Endodermal cell (in vitro differentiated cells): ENCODE data around the gene CDC42BPB. TPM values are rescaled to one million over a fixed set of nuclear protein-coding genes. Genes with fewer than 3 reads are reported as not detected.
A peak's percentile ranks its signal among the peaks of the same experiment; 100 is the strongest.

Source experiments
- DNase-seq: peaks from one replicate; pipeline ENCODE4 v3.0.0-alpha.2; 2017
- H3K27ac ChIP-seq: 2 replicates; pipeline ENCODE4 v1.5.1; 2013; ENCODE audit warnings: mild to moderate bottlenecking, low read depth, low read length, moderate library complexity
- H3K27me3 ChIP-seq: 2 replicates; pipeline ENCODE4 v1.6.1; 2013; ENCODE audit warnings: mild to moderate bottlenecking, low read length, moderate library complexity; ENCODE audit not compliant: insufficient read depth, control insufficient read depth, poor library complexity, severe bottlenecking
- H3K36me3 ChIP-seq: 2 replicates; pipeline ENCODE4 v1.7.0; 2013; ENCODE audit warnings: mild to moderate bottlenecking, low read length, moderate library complexity; ENCODE audit not compliant: control insufficient read depth, insufficient read depth
- H3K4me1 ChIP-seq: one replicate; pipeline ENCODE4 v1.7.0; 2013; ENCODE audit warnings: low read length; ENCODE audit not compliant: control insufficient read depth, insufficient read depth
- H3K4me3 ChIP-seq: 2 replicates; pipeline ENCODE4 v1.5.1; 2013; ENCODE audit warnings: mild to moderate bottlenecking, low read length, moderate library complexity
- H3K9ac ChIP-seq: 2 replicates; pipeline ENCODE4 v1.6.1; 2013; ENCODE audit warnings: mild to moderate bottlenecking, low read length, moderate library complexity; ENCODE audit not compliant: poor library complexity, severe bottlenecking; ENCODE audit errors: extremely low read depth
- H3K9me3 ChIP-seq: 2 replicates; pipeline ENCODE4 v1.6.1; 2013; ENCODE audit warnings: mild to moderate bottlenecking, low read length, moderate library complexity; ENCODE audit not compliant: control insufficient read depth
- H3K27ac Mint-ChIP-seq: 2 replicates; pipeline ENCODE4 v1.8.0; 2020; ENCODE audit warnings: mixed read lengths
- H3K27me3 Mint-ChIP-seq: 2 replicates; pipeline ENCODE4 v1.8.0; 2021; ENCODE audit warnings: mild to moderate bottlenecking, mixed read lengths; ENCODE audit not compliant: insufficient read depth
- H3K36me3 Mint-ChIP-seq: 2 replicates; pipeline ENCODE4 v1.8.0; 2020; ENCODE audit warnings: low read depth, mixed read lengths
- H3K4me1 Mint-ChIP-seq: 2 replicates; pipeline ENCODE4 v1.8.0; 2020; ENCODE audit warnings: mixed read lengths
- H3K4me3 Mint-ChIP-seq: 2 replicates; pipeline ENCODE4 v1.8.0; 2020; ENCODE audit warnings: mild to moderate bottlenecking, moderate library complexity, mixed read lengths
- H3K9me3 Mint-ChIP-seq: 2 replicates; pipeline ENCODE4 v1.8.0; 2020; ENCODE audit warnings: mild to moderate bottlenecking, mixed read lengths
- WGBS, 2 experiments: methylation state at CpG; one replicate each; pipeline versions ENCODE4 v1.1.5 to v1.1.7; 2013; ENCODE audit warnings: missing lambda C conversion rate in 2 of 2, mixed read lengths in 1 of 2; ENCODE audit not compliant: insufficient coverage in 1 of 2, insufficient read length in 1 of 2; 5-methylcytosine and 5-hydroxymethylcytosine counted together
- total RNA-seq, 2 donors: library from RNA; stranded (reverse); fragmentation: NEBNext Ultra II Directional in 1 of 2; extraction: Animal tissue kit (Norgen Biotek cat#: 25700) in 1 of 2; gene quantifications; 2 replicates in 1 of 2; 3 replicates in 1 of 2; pipeline ENCODE4 v1.2.1, GENCODE V29; 2021
- TF ChIP-seq, protein P1 (sequence below): fragments of 200-600 bp; sonication (generic); conservative IDR thresholded peaks from 2 replicates; pipeline ENCODE4 v1.5.0; 2021; ENCODE audit warnings: antibody characterized with exemption, mild to moderate bottlenecking

The CDC42BPB gene
- total RNA-seq, 2 donors from 2014 or later: 120 to 123 TPM

DNA sequence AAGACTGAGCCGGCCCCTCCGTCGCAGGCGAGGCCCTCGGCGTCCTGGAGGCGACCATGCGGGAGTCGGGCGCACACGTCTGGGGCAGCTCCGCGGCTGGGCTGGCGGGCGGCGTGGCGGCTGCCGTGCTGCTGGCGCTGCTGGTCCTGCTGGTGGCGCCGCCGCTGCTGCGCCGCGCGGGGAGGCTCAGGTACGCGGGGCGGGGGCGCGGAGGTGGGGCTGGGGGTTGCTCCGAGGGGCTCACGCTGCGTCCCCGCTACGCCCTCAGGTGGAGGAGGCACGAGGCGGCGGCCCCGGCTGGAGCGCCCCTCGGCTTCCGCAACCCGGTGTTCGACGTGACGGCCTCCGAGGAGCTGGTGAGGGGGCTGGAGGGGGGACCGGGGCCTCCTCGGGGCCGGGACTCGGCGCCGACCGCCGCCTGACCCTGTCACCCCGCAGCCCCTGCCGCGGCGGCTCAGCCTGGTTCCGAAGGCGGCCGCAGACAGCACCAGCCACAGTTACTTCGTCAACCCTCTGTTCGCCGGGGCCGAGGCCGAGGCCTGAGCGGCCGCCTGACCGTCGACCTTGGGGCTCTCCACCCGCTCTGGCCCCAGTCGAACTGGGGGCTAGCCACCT is 127.1 kb downstream of the CDC42BPB start:
- Histone ChIP-seq H3K4me1 (peaks cover 3% of the 10 kb centered on the region), H3K27me3 (peaks cover 54% of the 10 kb centered on the region), H3K9me3 (no peaks in the 10 kb centered on the region), H3K4me3 (no peak overlapping the region), H3K36me3 (peaks cover 6% of the 10 kb centered on the region), H3K27ac (no peak overlapping the region), H3K9ac (no peak overlapping the region)
- no peaks in the 10 kb centered on the region for H3K9me3 Mint-ChIP-seq
- H3K36me3 Mint-ChIP-seq: peaks cover 25% of the 10 kb centered on the region
- WGBS, 2 experiments: 8 to 9% methylated on average over 26 to 73 of the region's 74 CpGs
- H3K27ac Mint-ChIP-seq: no peak overlapping the region
- peak; percentile 87 for DNase-seq
- peaks cover 40% of the 10 kb centered on the region for H3K27me3 Mint-ChIP-seq
- TF ChIP-seq, protein P1, sequence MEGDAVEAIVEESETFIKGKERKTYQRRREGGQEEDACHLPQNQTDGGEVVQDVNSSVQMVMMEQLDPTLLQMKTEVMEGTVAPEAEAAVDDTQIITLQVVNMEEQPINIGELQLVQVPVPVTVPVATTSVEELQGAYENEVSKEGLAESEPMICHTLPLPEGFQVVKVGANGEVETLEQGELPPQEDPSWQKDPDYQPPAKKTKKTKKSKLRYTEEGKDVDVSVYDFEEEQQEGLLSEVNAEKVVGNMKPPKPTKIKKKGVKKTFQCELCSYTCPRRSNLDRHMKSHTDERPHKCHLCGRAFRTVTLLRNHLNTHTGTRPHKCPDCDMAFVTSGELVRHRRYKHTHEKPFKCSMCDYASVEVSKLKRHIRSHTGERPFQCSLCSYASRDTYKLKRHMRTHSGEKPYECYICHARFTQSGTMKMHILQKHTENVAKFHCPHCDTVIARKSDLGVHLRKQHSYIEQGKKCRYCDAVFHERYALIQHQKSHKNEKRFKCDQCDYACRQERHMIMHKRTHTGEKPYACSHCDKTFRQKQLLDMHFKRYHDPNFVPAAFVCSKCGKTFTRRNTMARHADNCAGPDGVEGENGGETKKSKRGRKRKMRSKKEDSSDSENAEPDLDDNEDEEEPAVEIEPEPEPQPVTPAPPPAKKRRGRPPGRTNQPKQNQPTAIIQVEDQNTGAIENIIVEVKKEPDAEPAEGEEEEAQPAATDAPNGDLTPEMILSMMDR: peak; percentile 42
- peaks cover 6% of the 10 kb centered on the region for H3K4me1 Mint-ChIP-seq
- H3K4me3 Mint-ChIP-seq: no peak overlapping the region

DNA sequence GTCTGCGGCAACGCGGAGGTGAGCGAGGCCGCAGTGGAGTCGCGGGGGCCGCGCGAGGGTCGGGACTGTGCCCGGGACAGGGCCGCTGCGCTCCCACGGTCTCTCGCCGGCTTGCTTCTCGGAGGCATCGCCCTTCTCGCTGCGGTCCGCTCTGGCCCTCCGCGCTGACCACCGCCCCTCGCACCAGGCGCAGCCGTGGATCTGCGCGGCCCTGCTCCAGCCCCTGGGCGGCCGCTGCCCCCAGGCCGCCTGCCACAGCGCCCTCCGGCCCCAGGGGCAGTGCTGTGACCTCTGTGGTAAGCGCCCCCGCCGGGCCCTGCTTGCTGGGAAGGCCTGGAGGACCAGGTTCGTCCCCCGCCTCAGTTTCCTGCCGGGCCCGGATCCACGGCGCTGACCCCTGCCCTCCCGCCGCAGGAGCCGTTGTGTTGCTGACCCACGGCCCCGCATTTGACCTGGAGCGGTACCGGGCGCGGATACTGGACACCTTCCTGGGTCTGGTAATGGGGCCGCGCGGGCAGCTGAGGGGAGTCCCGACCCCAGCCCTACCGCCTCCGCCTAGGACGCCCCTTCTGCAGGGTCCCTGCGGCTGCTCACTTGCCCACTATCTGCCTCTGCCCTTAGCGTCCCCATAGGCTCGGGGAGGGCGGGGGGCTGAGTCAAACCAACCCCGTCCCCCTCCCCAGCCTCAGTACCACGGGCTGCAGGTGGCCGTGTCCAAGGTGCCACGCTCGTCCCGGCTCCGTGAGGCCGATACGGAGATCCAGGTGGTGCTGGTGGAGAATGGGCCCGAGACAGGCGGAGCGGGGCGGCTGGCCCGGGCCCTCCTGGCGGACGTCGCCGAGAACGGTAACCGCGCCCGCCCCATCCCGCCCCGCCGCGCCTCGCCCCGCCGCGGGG is 127.9 kb downstream of the CDC42BPB start:
- 2 to 7% methylated on average over 30 to 94 of the region's 94 CpGs for WGBS, 2 experiments
- H3K4me3 ChIP-seq: peak overlapping the region; percentile 76
- TF ChIP-seq, protein P1: no peak
- H3K36me3 ChIP-seq: peaks cover 6% of the 10 kb centered on the region
- Mint-ChIP-seq H3K27me3 (peaks cover 41% of the 10 kb centered on the region), H3K4me3 (peak overlapping the region; percentile 61), H3K36me3 (peaks cover 17% of the 10 kb centered on the region), H3K27ac (no peak overlapping the region), H3K4me1 (peaks cover 6% of the 10 kb centered on the region), H3K9me3 (no peaks in the 10 kb centered on the region)
- peak; percentile 70 for DNase-seq
- no peaks in the 10 kb centered on the region for H3K9me3 ChIP-seq
- H3K9ac ChIP-seq: no peak overlapping the region
- peaks cover 59% of the 10 kb centered on the region for H3K27me3 ChIP-seq
- H3K4me1 ChIP-seq: peaks cover 3% of the 10 kb centered on the region
- H3K27ac ChIP-seq: no peak overlapping the region

DNA sequence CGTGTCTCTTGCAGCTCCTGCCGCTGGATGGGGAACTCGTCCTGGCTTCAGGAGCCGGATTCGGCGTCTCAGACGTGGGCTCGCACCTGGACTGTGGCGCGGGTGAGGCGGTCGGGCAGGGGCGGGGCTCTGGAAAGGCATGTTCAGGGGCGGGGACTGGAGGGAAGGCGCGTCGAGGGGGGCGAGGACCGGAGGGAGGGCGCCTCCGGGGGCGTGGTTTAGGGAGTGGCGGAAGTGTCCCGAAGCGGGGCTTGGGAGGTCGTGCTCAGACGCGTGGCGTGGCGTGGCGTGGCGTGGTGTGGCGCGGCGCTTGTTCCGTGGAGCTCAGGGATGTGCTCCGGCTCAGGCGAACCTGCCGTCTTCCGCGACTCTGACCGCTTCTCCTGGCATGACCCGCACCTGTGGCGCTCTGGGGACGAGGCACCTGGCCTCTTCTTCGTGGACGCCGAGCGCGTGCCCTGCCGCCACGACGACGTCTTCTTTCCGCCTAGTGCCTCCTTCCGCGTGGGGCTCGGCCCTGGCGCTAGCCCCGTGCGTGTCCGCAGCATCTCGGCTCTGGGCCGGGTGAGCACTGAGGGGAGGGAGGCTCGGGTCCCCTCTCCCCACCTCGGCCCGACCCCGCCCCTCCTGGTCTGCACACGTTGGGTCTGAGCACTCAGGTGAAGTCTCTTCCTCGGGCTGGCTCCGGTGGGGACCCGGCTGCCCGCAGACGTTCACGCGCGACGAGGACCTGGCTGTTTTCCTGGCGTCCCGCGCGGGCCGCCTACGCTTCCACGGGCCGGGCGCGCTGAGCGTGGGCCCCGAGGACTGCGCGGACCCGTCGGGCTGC is 128.7 kb downstream of the CDC42BPB start:
- WGBS, 2 experiments: 2 to 3% methylated on average over 22 to 94 of the region's 94 CpGs
- peaks cover 8% of the 10 kb centered on the region for H3K4me1 ChIP-seq
- Mint-ChIP-seq H3K36me3 (peaks cover 11% of the 10 kb centered on the region), H3K9me3 (no peaks in the 10 kb centered on the region), H3K4me3 (peak overlapping the region; percentile 61), H3K4me1 (peaks cover 6% of the 10 kb centered on the region), H3K27ac (no peak overlapping the region), H3K27me3 (peaks cover 49% of the 10 kb centered on the region)
- no peaks in the 10 kb centered on the region for H3K9me3 ChIP-seq
- no peak overlapping the region for H3K9ac ChIP-seq
- H3K27ac ChIP-seq: no peak overlapping the region
- H3K36me3 ChIP-seq: peaks cover 2% of the 10 kb centered on the region
- H3K4me3 ChIP-seq: peak overlapping the region; percentile 76
- H3K27me3 ChIP-seq: peaks cover 68% of the 10 kb centered on the region
- TF ChIP-seq, protein P1: no peak
- DNase-seq: peak; percentile 95
